H1 (cell line): Measurements from ENCODE around the gene RHOC. TPM values are rescaled to one million over a fixed set of nuclear protein-coding genes. Genes with fewer than 3 reads are reported as not detected.

Source experiments
- EGR1 ChIP-seq: IDR thresholded peaks from 2 replicates; pipeline ENCODE4 v1.6.1; 2011; ENCODE audit warnings: low read depth, low read length, borderline replicate concordance
- JUN ChIP-seq: IDR thresholded peaks from 2 replicates; pipeline ENCODE4 v1.6.1; 2011; ENCODE audit warnings: low read depth, mild to moderate bottlenecking, improper control_type of control experiment, low read length
- KDM5A ChIP-seq: fragments of 200-600 bp; IDR thresholded peaks from 2 replicates; pipeline ENCODE4 v1.7.1; 2012; ENCODE audit warnings: mild to moderate bottlenecking, low read length, inconsistent platforms, mixed read lengths
- NANOG ChIP-seq: IDR thresholded peaks from 2 replicates; pipeline ENCODE4 v1.6.1; 2011; ENCODE audit warnings: low read length, low read depth, mild to moderate bottlenecking, inconsistent platforms; ENCODE audit not compliant: insufficient read depth, poor library complexity, severe bottlenecking
- SP2 ChIP-seq: IDR thresholded peaks from 2 replicates; pipeline ENCODE4 v1.6.1; 2012; ENCODE audit warnings: mild to moderate bottlenecking, low read length, inconsistent platforms
- SUZ12 ChIP-seq: fragments of 200-600 bp; sonication (generic); IDR thresholded peaks from 2 replicates; pipeline ENCODE4 v1.6.1; 2012; ENCODE audit warnings: mild to moderate bottlenecking, inconsistent platforms, low read length, moderate library complexity, mixed read lengths
- polyA plus RNA-seq, 7 experiments: library from polyadenylated mRNA; depleted of rRNA in 3 of 7; stranded (reverse) in 5 of 7; unstranded in 2 of 7; fragments of >200 nt in 5 of 7; fragments of 200-250 nt in 2 of 7; gene quantifications; 1 replicate in 5 of 7; 2 replicates in 1 of 7; 4 replicates in 1 of 7; pipeline versions ENCODE4 v1.2.1 to v1.2.3, GENCODE V29; 2011 to 2013; ENCODE audit warnings: missing spikeins in 2 of 7, mixed read lengths in 2 of 7
- total RNA-seq: library from RNA; stranded (reverse); fragmentation: NEBNext Ultra II Directional; extraction: Animal tissue kit (Norgen Biotek cat#: 25700); gene quantifications from 2 replicates; pipeline ENCODE4 v1.2.1, GENCODE V29; 2021

The RHOC gene
- total and polyA plus RNA-seq, 2 of the 8 experiments (the other 6 are each of a cell fraction or from before 2014, with no cell fraction given): 53.6 to 97.5 TPM

GRCh38 chr1:112712701-112713128 is 5.8 kb upstream of the RHOC start (continued):
- TF ChIP-seq EGR1 (no peak), NANOG (no peak), JUN (no peak), SUZ12 (no peak), SP2 (no peak), KDM5A (no peak)
